GM23338 (cell line): ENCODE results near the gene BCDIN3D. TPM values are rescaled to one million over a fixed set of nuclear protein-coding genes. Genes with fewer than 3 reads are reported as not detected.

Experiments used
- ATAC-seq: fragments of 200-7000 bp; cut with Tn5 transposase; 3 replicates; pipeline ENCODE4 v1.9.1; 2020
- DNase-seq: peaks from one replicate; pipeline ENCODE4 v3.0.0-alpha.2; 2015; ENCODE audit warnings: low spot score
- H2AFZ ChIP-seq: fragments of 200-600 bp; sonication (generic); 2 replicates; pipeline ENCODE4 v1.8.0; 2016; ENCODE audit warnings: antibody characterized with exemption, mild to moderate bottlenecking, moderate library complexity
- H3F3A ChIP-seq: fragments of 200-600 bp; sonication (generic); replicated peaks from 2 replicates; pipeline ENCODE4 v1.8.0; 2017; ENCODE audit warnings: antibody characterized with exemption, mixed run types, low read depth
- H3K27ac ChIP-seq: fragments of 200-600 bp; sonication (generic); 2 replicates; pipeline ENCODE4 v1.6.1; 2016; ENCODE audit warnings: low read depth
- H3K27me3 ChIP-seq: fragments of 200-600 bp; sonication (generic); 2 replicates; pipeline ENCODE4 v1.8.0; 2016; ENCODE audit warnings: mild to moderate bottlenecking, mixed run types, moderate library complexity; ENCODE audit not compliant: insufficient read depth
- H3K36me3 ChIP-seq: fragments of 200-600 bp; sonication (generic); 2 replicates; pipeline ENCODE4 v1.8.0; 2016; ENCODE audit warnings: mild to moderate bottlenecking; ENCODE audit not compliant: insufficient read depth
- H3K4me1 ChIP-seq: fragments of 200-600 bp; sonication (generic); 2 replicates; pipeline ENCODE4 v1.8.0; 2016; ENCODE audit warnings: mild to moderate bottlenecking, moderate library complexity; ENCODE audit not compliant: insufficient read depth
- H3K4me2 ChIP-seq: fragments of 200-600 bp; sonication (generic); 2 replicates; pipeline ENCODE4 v1.7.1; 2017; ENCODE audit warnings: mixed run types
- H3K4me3 ChIP-seq: fragments of 200-600 bp; sonication (generic); 2 replicates; pipeline ENCODE4 v1.6.1; 2016; ENCODE audit warnings: mixed run types
- H3K79me2 ChIP-seq: fragments of 200-600 bp; sonication (generic); replicated peaks from 2 replicates; pipeline ENCODE4 v1.8.0; 2017; ENCODE audit warnings: mild to moderate bottlenecking; ENCODE audit not compliant: insufficient read depth
- H3K9me2 ChIP-seq: fragments of 200-600 bp; sonication (generic); 2 replicates; pipeline ENCODE4 v1.8.0; 2017; ENCODE audit not compliant: insufficient read depth
- H4K20me1 ChIP-seq: fragments of 200-600 bp; sonication (generic); replicated peaks from 2 replicates; pipeline ENCODE4 v1.8.0; 2017; ENCODE audit warnings: mild to moderate bottlenecking; ENCODE audit not compliant: insufficient read depth
- H3K27ac Mint-ChIP-seq: 2 replicates; pipeline ENCODE4 v1.8.0; 2020; ENCODE audit warnings: inconsistent platforms, mild to moderate bottlenecking, moderate library complexity, mixed read lengths
- H3K27me3 Mint-ChIP-seq: 3 replicates; pipeline ENCODE4 v1.8.0; 2022; ENCODE audit warnings: low read depth, mild to moderate bottlenecking, moderate library complexity, mixed read lengths, inconsistent platforms; ENCODE audit not compliant: insufficient read depth, poor library complexity
- H3K36me3 Mint-ChIP-seq: 3 replicates; pipeline ENCODE4 v1.8.0; 2021; ENCODE audit warnings: low read depth, mild to moderate bottlenecking, inconsistent platforms, moderate library complexity, mixed read lengths
- H3K4me1 Mint-ChIP-seq: 3 replicates; pipeline ENCODE4 v1.8.0; 2020; ENCODE audit warnings: mild to moderate bottlenecking, inconsistent platforms, mixed read lengths
- H3K4me3 Mint-ChIP-seq: 3 replicates; pipeline ENCODE4 v1.8.0; 2021; ENCODE audit warnings: moderate library complexity, mild to moderate bottlenecking, inconsistent platforms, mixed read lengths
- H3K9me3 Mint-ChIP-seq: 3 replicates; pipeline ENCODE4 v1.8.0; 2020; ENCODE audit warnings: moderate library complexity, mild to moderate bottlenecking, inconsistent platforms, mixed read lengths
- CREB1 ChIP-seq: fragments of 250-450 bp; sonication (Bioruptor Pico); IDR thresholded peaks from 2 replicates; pipeline ENCODE4 v1.5.0; 2020; ENCODE audit warnings: low read depth, mild to moderate bottlenecking, moderate library complexity
- EZH2 ChIP-seq: fragments of 200-600 bp; sonication (generic); IDR thresholded peaks from one replicate; pipeline ENCODE4 v1.8.0; 2017; ENCODE audit warnings: antibody characterized with exemption, mild to moderate bottlenecking, low read depth; ENCODE audit not compliant: unreplicated experiment
- EZH2phosphoT487 ChIP-seq: fragments of 200-600 bp; sonication (generic); IDR thresholded peaks from one replicate; pipeline ENCODE4 v1.8.1; 2018; ENCODE audit warnings: antibody characterized with exemption; ENCODE audit not compliant: unreplicated experiment
- JUNB ChIP-seq: IDR thresholded peaks from one replicate; pipeline ENCODE4 v1.6.1; 2016; ENCODE audit warnings: antibody characterized with exemption; ENCODE audit not compliant: unreplicated experiment
- POLR2AphosphoS5 ChIP-seq: IDR thresholded peaks from 2 replicates; pipeline ENCODE4 v1.6.1; 2016; ENCODE audit warnings: antibody characterized with exemption, low read depth
- STAT1 ChIP-seq: IDR thresholded peaks from one replicate; pipeline ENCODE4 v1.6.1; 2016; ENCODE audit warnings: antibody characterized with exemption; ENCODE audit not compliant: unreplicated experiment
- ZNF114 ChIP-seq: fragments of 250-450 bp; sonication (Bioruptor Pico); IDR thresholded peaks from 2 replicates; pipeline ENCODE4 v1.5.0; 2020; ENCODE audit warnings: mild to moderate bottlenecking, moderate library complexity
- ZNF331 ChIP-seq: fragments of 250-450 bp; sonication (Bioruptor Pico); IDR thresholded peaks from 2 replicates; pipeline ENCODE4 v1.5.0; 2020; ENCODE audit warnings: low read depth, mild to moderate bottlenecking, moderate library complexity
- ZNF462 ChIP-seq: fragments of 250-450 bp; sonication (Bioruptor Pico); IDR thresholded peaks from 2 replicates; pipeline ENCODE4 v1.5.0; 2020; ENCODE audit warnings: mild to moderate bottlenecking, moderate library complexity
- polyA plus RNA-seq: library from polyadenylated mRNA; unstranded; fragments of >200 nt; fragmentation: Nextera tagmentation; extraction: Ambion mirVana; gene quantifications from 2 replicates; pipeline ENCODE4 v1.2.1, GENCODE V29; 2016
- total RNA-seq: library from RNA; depleted of rRNA; stranded (reverse); fragments of >200 nt; shearing (Covaris generic); gene quantifications from 2 replicates; pipeline ENCODE4 v1.2.3, GENCODE V29; 2014
- TF ChIP-seq, protein P1 (sequence below), 2 experiments: fragments of 200-600 bp in 1 of 2; sonication (generic) in 1 of 2; conservative IDR thresholded peaks; 2 replicates each; pipeline versions ENCODE4 v1.5.1 to v1.6.1; 2016 to 2017; ENCODE audit warnings: antibody characterized with exemption in 2 of 2, low read depth in 2 of 2, mild to moderate bottlenecking in 2 of 2, moderate library complexity in 1 of 2
- TF ChIP-seq, protein P2 (sequence below): IDR thresholded peaks from one replicate; pipeline ENCODE4 v1.6.1; 2018; ENCODE audit warnings: antibody characterized with exemption; ENCODE audit not compliant: unreplicated experiment

BCDIN3D gene
- total and polyA plus RNA-seq, 2 experiments from 2014 or later: 1.4 to 1.8 TPM

GRCh38 chr12:49871263-49871561 is 28.3 kb upstream of the BCDIN3D start (continued):
- no peak for TF ChIP-seq ZNF114 (CRISPR knock-in tag)
- TF ChIP-seq EZH2: no peak

GRCh38 chr12:49870501-49871262 is 27.8 kb upstream of the BCDIN3D start:
- no peak for ATAC-seq
- Mint-ChIP-seq H3K9me3 (no peaks in the 10 kb centered on the region; the same call in 2 of the 3 replicates), H3K27ac (no peak overlapping the region), H3K4me1 (peaks cover 7% of the 10 kb centered on the region), H3K36me3 (no peaks in the 10 kb centered on the region), H3K4me3 (no peak overlapping the region), H3K27me3 (peaks cover 17% of the 10 kb centered on the region)
- no peak overlapping the region for H3K4me3 ChIP-seq
- H3K9me2 ChIP-seq: no peaks in the 10 kb centered on the region
- H3K27me3 ChIP-seq: no peaks in the 10 kb centered on the region
- no peak for TF ChIP-seq CREB1
- TF ChIP-seq POLR2AphosphoS5: no peak
- TF ChIP-seq, protein P1, sequence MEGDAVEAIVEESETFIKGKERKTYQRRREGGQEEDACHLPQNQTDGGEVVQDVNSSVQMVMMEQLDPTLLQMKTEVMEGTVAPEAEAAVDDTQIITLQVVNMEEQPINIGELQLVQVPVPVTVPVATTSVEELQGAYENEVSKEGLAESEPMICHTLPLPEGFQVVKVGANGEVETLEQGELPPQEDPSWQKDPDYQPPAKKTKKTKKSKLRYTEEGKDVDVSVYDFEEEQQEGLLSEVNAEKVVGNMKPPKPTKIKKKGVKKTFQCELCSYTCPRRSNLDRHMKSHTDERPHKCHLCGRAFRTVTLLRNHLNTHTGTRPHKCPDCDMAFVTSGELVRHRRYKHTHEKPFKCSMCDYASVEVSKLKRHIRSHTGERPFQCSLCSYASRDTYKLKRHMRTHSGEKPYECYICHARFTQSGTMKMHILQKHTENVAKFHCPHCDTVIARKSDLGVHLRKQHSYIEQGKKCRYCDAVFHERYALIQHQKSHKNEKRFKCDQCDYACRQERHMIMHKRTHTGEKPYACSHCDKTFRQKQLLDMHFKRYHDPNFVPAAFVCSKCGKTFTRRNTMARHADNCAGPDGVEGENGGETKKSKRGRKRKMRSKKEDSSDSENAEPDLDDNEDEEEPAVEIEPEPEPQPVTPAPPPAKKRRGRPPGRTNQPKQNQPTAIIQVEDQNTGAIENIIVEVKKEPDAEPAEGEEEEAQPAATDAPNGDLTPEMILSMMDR (conservative IDR thresholded peaks at IDR 0.05; ENCODE audit: low read depth in 2 of 2): no peak
- no peak for TF ChIP-seq JUNB
- no peak for TF ChIP-seq ZNF462
- TF ChIP-seq, protein P2, sequence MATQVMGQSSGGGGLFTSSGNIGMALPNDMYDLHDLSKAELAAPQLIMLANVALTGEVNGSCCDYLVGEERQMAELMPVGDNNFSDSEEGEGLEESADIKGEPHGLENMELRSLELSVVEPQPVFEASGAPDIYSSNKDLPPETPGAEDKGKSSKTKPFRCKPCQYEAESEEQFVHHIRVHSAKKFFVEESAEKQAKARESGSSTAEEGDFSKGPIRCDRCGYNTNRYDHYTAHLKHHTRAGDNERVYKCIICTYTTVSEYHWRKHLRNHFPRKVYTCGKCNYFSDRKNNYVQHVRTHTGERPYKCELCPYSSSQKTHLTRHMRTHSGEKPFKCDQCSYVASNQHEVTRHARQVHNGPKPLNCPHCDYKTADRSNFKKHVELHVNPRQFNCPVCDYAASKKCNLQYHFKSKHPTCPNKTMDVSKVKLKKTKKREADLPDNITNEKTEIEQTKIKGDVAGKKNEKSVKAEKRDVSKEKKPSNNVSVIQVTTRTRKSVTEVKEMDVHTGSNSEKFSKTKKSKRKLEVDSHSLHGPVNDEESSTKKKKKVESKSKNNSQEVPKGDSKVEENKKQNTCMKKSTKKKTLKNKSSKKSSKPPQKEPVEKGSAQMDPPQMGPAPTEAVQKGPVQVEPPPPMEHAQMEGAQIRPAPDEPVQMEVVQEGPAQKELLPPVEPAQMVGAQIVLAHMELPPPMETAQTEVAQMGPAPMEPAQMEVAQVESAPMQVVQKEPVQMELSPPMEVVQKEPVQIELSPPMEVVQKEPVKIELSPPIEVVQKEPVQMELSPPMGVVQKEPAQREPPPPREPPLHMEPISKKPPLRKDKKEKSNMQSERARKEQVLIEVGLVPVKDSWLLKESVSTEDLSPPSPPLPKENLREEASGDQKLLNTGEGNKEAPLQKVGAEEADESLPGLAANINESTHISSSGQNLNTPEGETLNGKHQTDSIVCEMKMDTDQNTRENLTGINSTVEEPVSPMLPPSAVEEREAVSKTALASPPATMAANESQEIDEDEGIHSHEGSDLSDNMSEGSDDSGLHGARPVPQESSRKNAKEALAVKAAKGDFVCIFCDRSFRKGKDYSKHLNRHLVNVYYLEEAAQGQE: no peak
- TF ChIP-seq EZH2phosphoT487: no peak
- no peak for TF ChIP-seq ZNF331 (CRISPR knock-in tag)
- no peak for TF ChIP-seq EZH2
- TF ChIP-seq STAT1: no peak
- no peaks in the 10 kb centered on the region for H4K20me1 ChIP-seq
- H3K4me2 ChIP-seq: no peak overlapping the region
- H3K79me2 ChIP-seq: no peaks in the 10 kb centered on the region
- H3K27ac ChIP-seq: no peak overlapping the region
- H3K36me3 ChIP-seq: no peaks in the 10 kb centered on the region
- no peaks in the 10 kb centered on the region; the same call in 1 of the 2 replicates for H3K4me1 ChIP-seq
- no peaks in the 10 kb centered on the region for H3F3A ChIP-seq
- H2AFZ ChIP-seq: no peak overlapping the region
- no peak for DNase-seq
